OCI-LY7 (cell line): ENCODE data around the gene TLE1.

Experiments used
- EZH2phosphoT487 ChIP-seq: fragments of 200-600 bp; sonication (generic); IDR thresholded peaks from 2 replicates; pipeline ENCODE4 v1.6.1; 2018; ENCODE audit warnings: low read depth, borderline replicate concordance, mild to moderate bottlenecking, mixed run types, antibody characterized with exemption, low read length, moderate library complexity, mixed read lengths
- TF ChIP-seq, protein P1 (sequence below): fragments of 200-600 bp; sonication (generic); conservative IDR thresholded peaks from 2 replicates; pipeline ENCODE4 v1.5.1; 2014; ENCODE audit warnings: mild to moderate bottlenecking, antibody characterized with exemption, low read length, moderate library complexity, mixed read lengths

DNA sequence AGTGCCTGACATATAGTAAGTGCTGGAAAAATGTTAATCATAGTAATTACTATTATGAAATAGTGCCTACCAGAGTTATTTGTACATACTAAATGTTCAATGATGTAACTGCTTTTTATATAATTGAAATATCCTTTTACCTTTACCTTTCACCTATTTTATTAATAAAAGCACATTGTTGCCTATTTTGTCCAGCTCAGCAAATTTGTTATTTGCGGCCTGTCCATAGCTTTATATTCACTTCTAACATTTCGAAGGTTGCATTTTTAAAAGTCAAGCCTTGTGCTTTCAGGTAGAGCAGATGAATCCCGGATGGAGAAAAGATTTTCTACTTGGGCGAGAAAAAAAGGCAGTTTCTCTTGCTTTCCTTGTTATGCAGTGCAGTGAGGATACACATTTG lies 119.3 kb downstream of the TLE1 start:
- TF ChIP-seq, protein P1, sequence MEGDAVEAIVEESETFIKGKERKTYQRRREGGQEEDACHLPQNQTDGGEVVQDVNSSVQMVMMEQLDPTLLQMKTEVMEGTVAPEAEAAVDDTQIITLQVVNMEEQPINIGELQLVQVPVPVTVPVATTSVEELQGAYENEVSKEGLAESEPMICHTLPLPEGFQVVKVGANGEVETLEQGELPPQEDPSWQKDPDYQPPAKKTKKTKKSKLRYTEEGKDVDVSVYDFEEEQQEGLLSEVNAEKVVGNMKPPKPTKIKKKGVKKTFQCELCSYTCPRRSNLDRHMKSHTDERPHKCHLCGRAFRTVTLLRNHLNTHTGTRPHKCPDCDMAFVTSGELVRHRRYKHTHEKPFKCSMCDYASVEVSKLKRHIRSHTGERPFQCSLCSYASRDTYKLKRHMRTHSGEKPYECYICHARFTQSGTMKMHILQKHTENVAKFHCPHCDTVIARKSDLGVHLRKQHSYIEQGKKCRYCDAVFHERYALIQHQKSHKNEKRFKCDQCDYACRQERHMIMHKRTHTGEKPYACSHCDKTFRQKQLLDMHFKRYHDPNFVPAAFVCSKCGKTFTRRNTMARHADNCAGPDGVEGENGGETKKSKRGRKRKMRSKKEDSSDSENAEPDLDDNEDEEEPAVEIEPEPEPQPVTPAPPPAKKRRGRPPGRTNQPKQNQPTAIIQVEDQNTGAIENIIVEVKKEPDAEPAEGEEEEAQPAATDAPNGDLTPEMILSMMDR, result no peak
- no peak for TF ChIP-seq EZH2phosphoT487
